GM19395 (cell line): ENCODE results near the gene ADARB2.

ENCODE experiments used
- ATAC-seq: cut with Tn5 transposase; IDR thresholded peaks from one replicate; pipeline ENCODE4 v1.9.1; 2021; ENCODE audit warnings: mild to moderate bottlenecking, moderate library complexity; ENCODE audit not compliant: unreplicated experiment

ADARB2 gene

GRCh38 chr10:1378473-1378872 lies 358.9 kb downstream of the ADARB2 start:
- no peak for ATAC-seq

- ATAC-seq = no peak
These were observed 359.5 kb downstream of the ADARB2 start for GRCh38 chr10:1377740-1378397.

GRCh38 chr10:1377231-1377630 lies 360.1 kb downstream of the ADARB2 start:
- no peak for ATAC-seq

DNA sequence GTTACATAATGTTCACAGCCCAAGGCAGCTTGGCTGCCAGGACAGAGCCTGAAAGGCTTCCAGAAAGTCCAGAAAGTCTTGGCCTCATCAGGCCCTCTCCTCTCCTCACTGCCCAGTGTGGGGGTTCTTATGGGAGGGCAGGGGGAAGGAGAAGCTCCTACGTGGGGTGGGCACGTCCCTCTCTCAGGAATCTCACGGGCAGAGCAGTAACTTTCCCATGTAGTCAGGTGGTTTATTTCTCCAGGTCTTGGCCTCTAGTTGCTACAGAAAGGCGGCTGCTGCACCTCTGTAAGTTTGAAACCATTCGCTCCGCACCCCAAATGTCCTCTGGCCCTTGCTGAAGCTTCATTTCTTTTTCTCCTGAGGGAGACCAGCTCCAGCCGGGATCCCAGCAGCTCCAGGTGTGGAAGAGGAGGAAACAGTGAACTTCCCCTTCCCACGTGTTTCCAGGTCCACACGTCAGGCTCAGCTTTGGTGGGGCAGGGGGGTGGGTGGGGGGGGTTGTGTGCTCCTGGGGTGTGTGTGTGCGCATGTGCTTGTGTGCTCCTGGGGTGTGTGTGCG lies 360.9 kb downstream of the ADARB2 start:
- no peak for ATAC-seq

DNA sequence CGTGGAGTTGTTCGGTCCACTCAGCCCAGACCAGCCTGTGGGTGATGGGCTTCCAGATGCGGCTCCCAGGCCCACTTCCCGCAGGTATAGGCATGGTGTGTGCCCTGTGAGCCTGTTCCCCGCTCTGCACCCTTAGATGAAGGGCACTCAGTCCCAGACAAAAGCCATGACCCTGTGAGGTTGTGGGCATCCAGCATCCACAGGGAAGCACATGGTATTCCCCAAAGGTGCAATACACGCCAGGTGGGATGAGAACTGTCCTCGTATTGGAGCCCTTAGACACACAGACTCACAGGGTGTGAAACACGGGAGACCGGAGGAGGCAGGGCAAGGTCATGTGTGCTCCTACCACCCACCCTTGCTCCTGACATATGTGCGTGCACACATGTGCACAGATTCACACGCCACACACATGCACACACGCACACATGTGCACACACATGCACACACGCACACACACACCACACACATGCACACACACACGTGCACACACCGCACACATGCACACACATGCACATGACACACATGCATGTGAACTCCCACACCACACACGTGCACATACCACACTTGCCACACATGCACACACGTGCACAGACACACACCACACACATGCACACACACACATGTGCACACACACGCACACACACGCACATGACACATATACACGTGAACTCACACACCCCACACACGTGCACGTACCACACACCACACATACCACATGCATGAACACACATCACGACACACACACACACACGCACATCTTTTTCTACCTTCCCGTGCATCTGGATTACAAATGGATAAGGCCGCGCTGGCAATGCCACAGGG lies 361.8 kb downstream of the ADARB2 start:
- ATAC-seq = no peak

GRCh38 chr10:1374511-1375345 lies 362.6 kb downstream of the ADARB2 start:
- no peak for ATAC-seq

DNA sequence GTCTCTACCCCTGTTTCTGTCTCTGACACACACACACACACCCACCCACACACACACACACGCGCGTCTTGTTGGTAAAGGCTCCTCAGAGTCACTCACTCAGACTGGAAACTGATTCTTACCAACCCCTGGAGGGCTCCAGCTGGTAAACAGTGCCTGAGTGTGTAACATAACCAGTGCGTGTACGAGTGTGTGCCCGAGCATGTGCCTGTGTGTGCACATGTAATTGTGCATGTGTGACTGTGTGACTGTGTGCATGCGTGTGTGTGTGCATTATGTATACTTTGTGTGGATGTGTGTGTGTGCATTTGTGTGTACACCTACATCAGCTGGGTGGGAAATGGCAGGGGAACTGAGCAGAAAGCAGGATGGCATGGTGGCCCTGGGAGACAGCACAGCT lies 364.0 kb downstream of the ADARB2 start:
- ATAC-seq = no peak

GRCh38 chr10:1372212-1372611 lies 365.1 kb downstream of the ADARB2 start:
- ATAC-seq = no peak

DNA sequence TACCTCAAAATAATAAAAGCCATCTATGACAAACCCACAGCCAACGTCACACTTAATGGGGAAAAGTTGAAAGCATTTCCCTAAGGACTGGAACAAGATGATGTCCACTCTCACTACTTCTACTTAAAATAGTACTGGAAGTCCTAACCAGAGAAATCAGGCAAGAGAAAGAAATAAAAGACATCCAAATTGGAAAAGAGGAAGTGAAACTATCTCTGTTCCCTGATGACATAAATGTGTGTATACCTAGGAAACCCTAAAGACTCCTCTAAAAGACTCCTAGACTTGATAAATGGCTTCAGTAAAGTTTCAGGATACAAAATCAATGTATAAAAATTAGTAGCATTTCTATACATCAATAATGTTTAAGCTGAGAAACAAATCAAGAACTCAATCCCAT lies 367.0 kb downstream of the ADARB2 start:
- ATAC-seq = no peak

GRCh38 chr10:1369665-1370064 lies 367.7 kb downstream of the ADARB2 start:
- ATAC-seq = no peak

GRCh38 chr10:1369197-1369596 lies 368.1 kb downstream of the ADARB2 start:
- no peak for ATAC-seq

- ATAC-seq = no peak
These were observed 368.5 kb downstream of the ADARB2 start for GRCh38 chr10:1368842-1369171.

DNA sequence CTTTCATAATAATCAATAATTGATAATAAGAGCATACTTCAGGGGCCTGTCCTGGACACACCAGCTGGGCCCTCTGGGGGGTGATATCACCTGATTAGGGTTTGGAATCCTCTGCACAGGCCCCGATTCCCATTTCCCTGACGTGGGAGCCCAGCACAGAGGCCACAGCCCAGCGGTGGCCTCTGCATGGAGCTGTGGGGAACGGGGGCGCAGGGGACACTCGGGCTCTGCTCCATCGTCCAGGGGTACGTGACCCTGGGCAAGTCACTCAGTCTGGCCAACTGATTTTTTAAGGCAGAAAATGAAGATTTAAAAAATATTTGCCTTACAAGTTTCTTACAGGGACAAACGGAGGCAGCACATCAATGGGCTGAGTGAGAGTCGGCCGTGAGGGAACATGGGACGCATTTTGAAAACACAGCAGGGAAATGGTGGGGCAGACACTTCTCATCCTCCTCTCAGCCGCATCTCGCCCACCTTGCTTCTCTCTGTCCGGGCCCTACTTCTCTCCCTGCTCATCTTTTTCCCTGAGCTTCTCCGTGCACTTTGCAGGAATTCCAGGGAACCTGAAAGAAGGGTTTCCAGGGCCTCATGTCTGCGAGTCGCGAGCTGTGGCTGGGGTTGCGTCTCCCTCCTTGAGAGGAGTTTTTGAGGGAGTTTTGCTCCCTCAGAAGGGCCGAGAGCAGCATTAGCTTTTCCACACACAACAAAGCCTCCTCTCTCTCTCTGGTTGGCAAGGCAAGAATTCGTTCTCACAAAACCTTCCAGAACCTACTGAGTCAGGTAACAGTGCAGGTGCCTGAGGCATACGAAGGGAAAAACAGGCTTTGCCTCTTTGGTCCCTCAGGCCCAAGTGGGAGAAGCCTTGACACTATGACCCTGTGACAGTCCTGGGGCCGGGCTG lies 369.1 kb downstream of the ADARB2 start:
- ATAC-seq = no peak

DNA sequence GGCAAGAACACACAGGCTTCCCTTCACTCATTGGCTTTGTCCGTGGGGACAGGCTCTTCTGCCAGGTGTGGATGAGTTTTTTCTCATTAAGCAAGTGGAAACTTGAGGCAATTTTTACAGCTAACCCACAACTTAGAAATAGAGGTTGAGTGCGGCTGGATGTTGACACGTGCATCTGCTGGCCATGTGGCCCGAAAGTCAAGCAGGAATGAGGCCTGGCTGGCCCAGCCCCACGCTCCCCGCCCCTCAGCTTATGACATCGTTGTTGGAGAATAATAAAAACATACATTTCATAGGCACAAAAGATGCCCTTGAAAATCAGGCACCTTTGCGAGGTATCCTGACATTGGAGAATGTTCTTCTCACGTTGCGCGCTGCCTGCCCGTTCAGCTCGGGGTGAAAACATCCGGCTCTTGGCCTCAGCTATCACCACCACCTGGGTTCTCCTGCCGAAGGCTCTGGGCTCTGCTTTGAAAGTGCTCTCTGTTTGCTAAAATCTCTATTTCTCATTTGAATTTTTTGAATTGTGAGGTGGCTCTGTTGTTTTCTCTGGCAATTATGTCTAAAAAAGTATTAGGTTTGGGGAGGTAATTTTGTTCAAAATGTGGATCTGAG lies 370.4 kb downstream of the ADARB2 start:
- ATAC-seq = no peak

GRCh38 chr10:1366322-1366691 lies 371.0 kb downstream of the ADARB2 start:
- ATAC-seq = no peak

- no peak for ATAC-seq
These were observed 371.6 kb downstream of the ADARB2 start for GRCh38 chr10:1365540-1366321.

GRCh38 chr10:1364151-1364910 lies 373.0 kb downstream of the ADARB2 start:
- no peak for ATAC-seq

- no peak for ATAC-seq
These were observed 373.7 kb downstream of the ADARB2 start for GRCh38 chr10:1363446-1364121.
